H1 (cell line): ENCODE results near the gene OTUD5. TPM values are rescaled to one million over a fixed set of nuclear protein-coding genes. Genes with fewer than 3 reads are reported as not detected.
A peak's percentile ranks its signal among the peaks of the same experiment; 100 is the strongest.

ENCODE experiments used
- CTCF ChIA-PET: fragments of 300-600 bp; sonication (Branson Sonifier 250); formaldehyde crosslinking; loops from one replicate; lab custom pipeline; 2021; ENCODE audit not compliant: partially characterized antibody; lab: Charles Lee
- POLR2A ChIA-PET: fragments of 300-600 bp; sonication (Branson Sonifier 250); formaldehyde crosslinking; loops from one replicate; lab custom pipeline; 2021; ENCODE audit warnings: inconsistent platforms; ENCODE audit not compliant: partially characterized antibody; lab: Charles Lee
- DNase-seq, 2 experiments: peaks; one replicate each; pipeline versions ENCODE4 v3.0.0 to v3.0.0-alpha.2; 2010 to 2022; ENCODE audit warnings: low spot score in 2 of 2, low read depth in 1 of 2, mixed read lengths in 1 of 2
- FAIRE-seq: peaks from 2 replicates; lab custom pipeline; 2011; peaks lifted over from hg19 to GRCh38; lab: Jason Lieb, UNC
- H2AFZ ChIP-seq: 2 replicates; pipeline ENCODE4 v1.8.1; 2012; ENCODE audit warnings: low read length, inconsistent platforms
- H2AK5ac ChIP-seq: 2 replicates; pipeline ENCODE4 v1.6.1; 2013; ENCODE audit warnings: low read depth, low read length
- H2BK120ac ChIP-seq: replicated peaks from 2 replicates; pipeline ENCODE3; 2013; ENCODE audit warnings: low read depth, low read length, inconsistent platforms
- H2BK12ac ChIP-seq: 2 replicates; pipeline ENCODE4 v1.6.1; 2013; ENCODE audit warnings: low read depth, low read length
- H2BK15ac ChIP-seq: 2 replicates; pipeline ENCODE4 v1.6.1; 2013; ENCODE audit warnings: low read length
- H2BK20ac ChIP-seq: 2 replicates; pipeline ENCODE4 v1.6.1; 2013; ENCODE audit warnings: low read length
- H2BK5ac ChIP-seq: 2 replicates; pipeline ENCODE4 v1.6.1; 2013; ENCODE audit warnings: low read depth, low read length
- H3K14ac ChIP-seq: 2 replicates; pipeline ENCODE4 v1.6.1; 2013; ENCODE audit warnings: inconsistent platforms; ENCODE audit not compliant: insufficient read length
- H3K18ac ChIP-seq: 2 replicates; pipeline ENCODE4 v1.6.1; 2013; ENCODE audit warnings: low read length; ENCODE audit errors: extremely low read depth
- H3K23ac ChIP-seq: 2 replicates; pipeline ENCODE4 v1.6.1; 2013; ENCODE audit warnings: inconsistent platforms; ENCODE audit not compliant: insufficient read length
- H3K23me2 ChIP-seq: 2 replicates; pipeline ENCODE4 v1.6.1; 2013; ENCODE audit warnings: low read depth, low read length
- H3K27ac ChIP-seq: 2 replicates; pipeline ENCODE4 v1.6.1; 2011; ENCODE audit warnings: low read depth, low read length, inconsistent platforms
- H3K27me3 ChIP-seq, 4 experiments: replicated peaks in 1 of 4; 1 replicate in 1 of 4; 2 replicates in 3 of 4; pipeline versions ENCODE4 v1.6.1 to v1.8.1; 2011 to 2013; ENCODE audit warnings: low read length in 3 of 4, mild to moderate bottlenecking in 3 of 4, inconsistent platforms in 2 of 4, mixed read lengths in 2 of 4, moderate library complexity in 1 of 4; ENCODE audit not compliant: control insufficient read depth in 3 of 4, insufficient read depth in 3 of 4; ENCODE audit errors: extremely low read depth in 1 of 4
- H3K36me3 ChIP-seq, 4 experiments: 2 replicates each; pipeline versions ENCODE4 v1.6.1 to v1.8.1; 2011 to 2013; ENCODE audit warnings: mild to moderate bottlenecking in 4 of 4, low read length in 3 of 4, moderate library complexity in 2 of 4, control low read depth in 1 of 4, inconsistent platforms in 1 of 4; ENCODE audit not compliant: insufficient read depth in 4 of 4, control insufficient read depth in 2 of 4
- H3K4ac ChIP-seq: replicated peaks from 2 replicates; pipeline ENCODE3; 2013; ENCODE audit warnings: low read length, low read depth, mixed read lengths, inconsistent platforms; ENCODE audit not compliant: insufficient read length
- H3K4me1 ChIP-seq, 4 experiments: replicated peaks in 1 of 4; 1 replicate in 1 of 4; 2 replicates in 3 of 4; pipeline versions ENCODE4 v1.6.1 to v1.8.1; 2011 to 2013; ENCODE audit warnings: low read length in 3 of 4, inconsistent platforms in 2 of 4, mixed read lengths in 1 of 4; ENCODE audit not compliant: insufficient read depth in 4 of 4, control insufficient read depth in 3 of 4
- H3K4me2 ChIP-seq, 2 experiments: 2 replicates each; pipeline versions ENCODE4 v1.6.1 to v1.8.1; 2011 to 2013; ENCODE audit warnings: low read depth in 2 of 2, low read length in 2 of 2, control low read depth in 1 of 2, inconsistent platforms in 1 of 2, mild to moderate bottlenecking in 1 of 2; ENCODE audit not compliant: insufficient read depth in 1 of 2
- H3K4me3 ChIP-seq, 4 experiments: fragments of 200-600, 300-600 bp in 1 of 4; sonication (generic), shearing (Covaris generic), sonication (Bioruptor Twin) in 1 of 4; 2 replicates each; pipeline versions ENCODE4 v1.5.1 to v1.8.1; 2011 to 2016; ENCODE audit warnings: low read length in 4 of 4, low read depth in 3 of 4, control low read depth in 2 of 4, inconsistent platforms in 2 of 4, mild to moderate bottlenecking in 2 of 4, mixed read lengths in 1 of 4, moderate library complexity in 1 of 4; ENCODE audit not compliant: insufficient read depth in 2 of 4; ENCODE audit errors: extremely low read depth in 1 of 4
- H3K56ac ChIP-seq: replicated peaks from 2 replicates; pipeline ENCODE3; 2013; ENCODE audit warnings: low read depth, mild to moderate bottlenecking, mixed read lengths, low read length, inconsistent platforms; ENCODE audit not compliant: insufficient read length
- H3K79me1 ChIP-seq: 2 replicates; pipeline ENCODE4 v1.6.1; 2013; ENCODE audit warnings: low read depth, low read length, control low read depth
- H3K79me2 ChIP-seq, 2 experiments: 2 replicates each; pipeline versions ENCODE4 v1.6.1 to v1.8.1; 2012 to 2013; ENCODE audit warnings: low read length in 2 of 2, mild to moderate bottlenecking in 2 of 2, inconsistent platforms in 1 of 2; ENCODE audit not compliant: insufficient read depth in 2 of 2, control insufficient read depth in 1 of 2
- H3K9ac ChIP-seq, 4 experiments: replicated peaks in 1 of 4; 1 replicate in 1 of 4; 2 replicates in 3 of 4; pipeline versions ENCODE4 v1.6.1 to v1.8.1; 2011 to 2013; ENCODE audit warnings: low read depth in 3 of 4, low read length in 3 of 4, control low read depth in 2 of 4, mild to moderate bottlenecking in 2 of 4, moderate library complexity in 2 of 4, inconsistent platforms in 1 of 4; ENCODE audit errors: extremely low read depth in 1 of 4
- H3K9me3 ChIP-seq, 2 experiments: 2 replicates each; pipeline versions ENCODE4 v1.6.1 to v1.8.1; 2012 to 2013; ENCODE audit warnings: mild to moderate bottlenecking in 2 of 2, moderate library complexity in 2 of 2, control low read depth in 1 of 2, inconsistent platforms in 1 of 2, low read depth in 1 of 2, low read length in 1 of 2, mixed read lengths in 1 of 2; ENCODE audit not compliant: insufficient read depth in 2 of 2
- H4K20me1 ChIP-seq, 2 experiments: replicated peaks in 1 of 2; 2 replicates each; pipeline versions ENCODE3 to v1.8.1; 2011 to 2013; ENCODE audit warnings: inconsistent platforms in 2 of 2, low read length in 2 of 2, mild to moderate bottlenecking in 1 of 2; ENCODE audit not compliant: insufficient read depth in 2 of 2, control insufficient read depth in 1 of 2
- H4K5ac ChIP-seq: 2 replicates; pipeline ENCODE4 v1.6.1; 2013; ENCODE audit warnings: low read length, low read depth, mixed read lengths, inconsistent platforms; ENCODE audit not compliant: insufficient read length
- H4K8ac ChIP-seq: 2 replicates; pipeline ENCODE4 v1.8.0; 2013; ENCODE audit warnings: mild to moderate bottlenecking, moderate library complexity, low read length, inconsistent platforms; ENCODE audit not compliant: insufficient read depth; ENCODE audit errors: extremely low read depth
- H4K91ac ChIP-seq: replicated peaks from 2 replicates; pipeline ENCODE3; 2013; ENCODE audit warnings: low read length, mixed read lengths, inconsistent platforms; ENCODE audit not compliant: insufficient read length
- BACH1 ChIP-seq: IDR thresholded peaks from 2 replicates; pipeline ENCODE4 v1.6.1; 2012; ENCODE audit warnings: low read length, improper control_type of control experiment
- CBX8 ChIP-seq: fragments of 300-800, 300-1000 bp; sonication (generic); IDR thresholded peaks from 2 replicates; pipeline ENCODE4 v1.7.1; 2016; ENCODE audit warnings: low read depth, low read length, borderline replicate concordance
- NRF1 ChIP-seq: IDR thresholded peaks from 2 replicates; pipeline ENCODE4 v1.6.1; 2011; ENCODE audit warnings: mild to moderate bottlenecking, low read depth, low read length, improper control_type of control experiment
- PHF8 ChIP-seq: fragments of 200-600 bp; sonication (generic); conservative IDR thresholded peaks from 2 replicates; pipeline ENCODE4 v1.7.1; 2012; ENCODE audit warnings: low read depth, mild to moderate bottlenecking, inconsistent platforms, low read length, moderate library complexity
- POLR2A ChIP-seq, 2 experiments: IDR thresholded peaks; 1 replicate in 1 of 2; 2 replicates in 1 of 2; pipeline ENCODE4 v1.6.1; 2011; ENCODE audit warnings: low read depth in 2 of 2, low read length in 2 of 2, mild to moderate bottlenecking in 2 of 2; ENCODE audit errors: control extremely low read depth in 1 of 2
- RAD21 ChIP-seq, 2 experiments: IDR thresholded peaks in 1 of 2; conservative IDR thresholded peaks in 1 of 2; 2 replicates each; pipeline ENCODE4 v1.6.1; 2011; ENCODE audit warnings: low read depth in 2 of 2, low read length in 2 of 2, improper control_type of control experiment in 1 of 2, inconsistent platforms in 1 of 2, mild to moderate bottlenecking in 1 of 2, moderate library complexity in 1 of 2
- WGBS, 2 experiments: shearing (Covaris generic) in 1 of 2; methylation state at CpG; one replicate each; pipeline versions ENCODE4 v1.1.6 to v1.1.7; 2013 to 2015; ENCODE audit warnings: low lambda C conversion rate in 2 of 2, mixed read lengths in 2 of 2, inconsistent platforms in 1 of 2, low coverage in 1 of 2, missing lambda C conversion rate in 1 of 2; ENCODE audit not compliant: insufficient replicate concordance in 2 of 2, insufficient coverage in 1 of 2, insufficient read length in 1 of 2; ENCODE audit errors: extremely low coverage in 1 of 2, missing lambda C conversion rate in 1 of 2; 5-methylcytosine and 5-hydroxymethylcytosine counted together
- polyA plus RNA-seq, 7 experiments: library from polyadenylated mRNA; depleted of rRNA in 3 of 7; stranded (reverse) in 5 of 7; unstranded in 2 of 7; fragments of >200 nt in 5 of 7; fragments of 200-250 nt in 2 of 7; gene quantifications; 1 replicate in 5 of 7; 2 replicates in 1 of 7; 4 replicates in 1 of 7; pipeline versions ENCODE4 v1.2.1 to v1.2.3, GENCODE V29; 2011 to 2013; ENCODE audit warnings: missing spikeins in 2 of 7, mixed read lengths in 2 of 7
- total RNA-seq: library from RNA; stranded (reverse); fragmentation: NEBNext Ultra II Directional; extraction: Animal tissue kit (Norgen Biotek cat#: 25700); gene quantifications from 2 replicates; pipeline ENCODE4 v1.2.1, GENCODE V29; 2021
- TF ChIP-seq, protein P1 (sequence below): IDR thresholded peaks from 2 replicates; pipeline ENCODE4 v1.6.1; 2012; ENCODE audit warnings: inconsistent platforms

The OTUD5 gene
- total and polyA plus RNA-seq, 2 of the 8 experiments (the other 6 are each of a cell fraction or from before 2014, with no cell fraction given), result 46.3 to 53.5 TPM

DNA sequence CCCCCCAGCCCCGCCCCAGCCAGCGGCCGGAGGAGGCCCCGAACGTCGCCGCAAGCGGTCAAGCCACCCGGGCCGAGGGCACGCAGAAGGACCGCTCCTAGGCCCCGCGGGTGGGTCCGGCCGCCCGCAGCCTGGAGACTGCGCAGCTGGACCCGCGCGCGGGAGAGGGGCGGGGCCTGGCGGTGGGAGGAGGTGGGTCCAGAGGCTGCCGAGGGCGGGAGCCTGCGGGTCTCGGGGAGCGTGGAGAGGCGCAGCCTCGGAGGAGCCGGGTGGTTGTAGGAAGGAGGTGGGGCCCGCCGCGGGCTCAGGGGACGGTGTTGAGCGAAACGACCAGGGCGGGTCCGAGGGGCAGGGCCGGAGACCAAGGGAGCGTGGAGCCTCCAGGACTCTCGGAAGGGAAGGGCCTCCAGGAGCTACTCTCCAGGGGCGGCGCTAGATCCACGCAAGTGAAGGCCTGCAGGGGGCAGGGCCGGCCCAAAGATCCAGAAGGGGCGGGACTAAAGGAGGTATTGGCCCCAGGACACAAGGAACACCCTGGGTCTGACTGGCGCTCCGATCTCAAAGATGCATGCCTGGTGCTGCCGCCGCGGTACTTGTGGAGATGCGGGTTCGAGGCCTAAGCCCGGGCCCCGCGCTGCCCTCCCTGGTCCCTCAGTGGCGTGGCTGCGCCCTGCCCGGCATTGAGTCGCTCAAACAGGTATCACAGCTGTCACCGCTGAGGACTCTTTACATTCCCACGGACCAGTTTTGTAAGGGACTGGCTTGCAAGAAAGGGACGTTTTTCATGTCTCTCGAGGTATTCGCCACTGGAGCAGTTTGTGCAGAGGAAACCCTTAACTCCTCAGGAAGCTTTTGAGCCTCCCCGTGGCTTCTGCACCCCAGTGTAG lies 65.8 kb downstream of the OTUD5 start:
- ChIA-PET POLR2A (interaction anchor here (0.9 to 2.9 kb wide), 8 partner anchors 12 to 48 kb away, joined by 3 to 15 read pairs (median 4); partner anchors contain the start of genes PIM2 and SLC35A2), CTCF (interaction anchor here (0.8 to 1.7 kb wide), 3 partner anchors 13 to 86 kb away, joined by 3 to 4 read pairs (median 3); no protein-coding TSS in a partner anchor)
- H4K91ac ChIP-seq, result no peak overlapping the region
- H2BK5ac ChIP-seq, result no peak overlapping the region
- H3K23me2 ChIP-seq, result peaks cover 5% of the 10 kb centered on the region; the same call in 1 of the 2 replicates
- H2BK15ac ChIP-seq, result no peak overlapping the region
- peaks cover 0 to 7% (median 3%) of the 10 kb centered on the region in 4 experiments; a peak in 2 of 8 replicates for H3K36me3 ChIP-seq
- peak overlapping the region; percentile 43 to 69 for H3K4me2 ChIP-seq
- H2AFZ ChIP-seq, result no peak overlapping the region
- no peak overlapping the region for H2BK120ac ChIP-seq
- H3K56ac ChIP-seq, result no peak overlapping the region
- no peak overlapping the region for H4K8ac ChIP-seq
- peak; percentile 49 to 71 for DNase-seq
- no peaks in the 10 kb centered on the region for H3K9me3 ChIP-seq
- peak overlapping the region; percentile 30 to 76 (median 46) for H3K4me3 ChIP-seq
- no peaks in the 10 kb centered on the region; the same call in 1 of the 2 replicates for H3K79me1 ChIP-seq
- no peak for FAIRE-seq
- H3K14ac ChIP-seq, result no peak overlapping the region
- H3K23ac ChIP-seq, result no peak overlapping the region
- no peak overlapping the region for H3K4ac ChIP-seq
- H3K27me3 ChIP-seq, result no peaks in the 10 kb centered on the region
- H2BK20ac ChIP-seq, result no peak overlapping the region
- H3K27ac ChIP-seq, result no peak overlapping the region
- H2AK5ac ChIP-seq, result no peak overlapping the region
- H3K4me1 ChIP-seq, result peaks cover 0 to 4% (median 2%) of the 10 kb centered on the region in 4 experiments; a peak in 2 of 7 replicates
- no peak overlapping the region for H3K9ac ChIP-seq
- peaks cover 2 to 5% of the 10 kb centered on the region in 2 experiments for H4K20me1 ChIP-seq
- WGBS, 2 experiments, result 18% methylated on average over 11 of the region's 68 CpGs; no CpG with 5 or more reads in 1 of the 2 experiments
- no peak overlapping the region for H3K18ac ChIP-seq
- H4K5ac ChIP-seq, result no peak overlapping the region
- H2BK12ac ChIP-seq, result no peak overlapping the region
- H3K79me2 ChIP-seq, result peaks cover 0 to 10% of the 10 kb centered on the region in 2 experiments; a peak in 2 of 4 replicates
- peak; percentile 37 to 41; a peak in 3 of 4 replicates for TF ChIP-seq RAD21 (IDR thresholded peaks at IDR 0.05 in 1 of 2, conservative IDR thresholded peaks at IDR 0.05 in 1 of 2; ENCODE audit: low read depth in 2 of 2, low read length in 2 of 2)
- 0 out of 3 replicates have a peak, but pooled peaks of 1 of the 2 experiments have one; percentile 20 for TF ChIP-seq POLR2A (IDR thresholded peaks at IDR 0.05; ENCODE audit: control extremely low read depth in 1 of 2, low read depth in 2 of 2, low read length in 2 of 2)
- TF ChIP-seq BACH1, result peak; percentile 61
- 0 out of 2 replicates have a peak, but pooled peaks have one; percentile 5 for TF ChIP-seq PHF8
- TF ChIP-seq, protein P1, sequence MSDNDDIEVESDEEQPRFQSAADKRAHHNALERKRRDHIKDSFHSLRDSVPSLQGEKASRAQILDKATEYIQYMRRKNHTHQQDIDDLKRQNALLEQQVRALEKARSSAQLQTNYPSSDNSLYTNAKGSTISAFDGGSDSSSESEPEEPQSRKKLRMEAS, result 0 out of 2 replicates have a peak, but pooled peaks have one; percentile 21
- no peak for TF ChIP-seq NRF1
- no peak for TF ChIP-seq CBX8
